Germinal center (tissue), 1 donor: ENCODE measurements around the gene COA1.

Experiments
- DNase-seq: peaks from one replicate; pipeline ENCODE4 v3.0.0; 2012; ENCODE audit warnings: mixed read lengths, low spot score

The COA1 gene

GRCh38 chr7:43590862-43591557, 138.3 kb downstream of the COA1 start:
- peak; percentile 36 for DNase-seq

- no peak for DNase-seq
Observed at GRCh38 chr7:43589728-43590127, 139.6 kb downstream of the COA1 start.
